NOMO-1 treated with dmso at 0.1 percent for 144 hours (cell line): ENCODE results near the gene DIP2C.
"Not testable (repeated sequence)": the region's sequence is repeated elsewhere in the genome, so short reads cannot be mapped to it uniquely, and the experiment has no call there.

Source experiments
- DNase-seq: peaks from one replicate; lab custom pipeline; 2025; ENCODE audit not compliant: unreplicated experiment; lab: John Stamatoyannopoulos, UW

DIP2C gene

GRCh38 chr10:398954-399353 lies 290.5 kb downstream of the DIP2C start:
- DNase-seq: no peak

GRCh38 chr10:397321-398068 lies 292.0 kb downstream of the DIP2C start:
- DNase-seq: no peak

GRCh38 chr10:396535-397220 lies 292.8 kb downstream of the DIP2C start:
- no peak for DNase-seq

DNA sequence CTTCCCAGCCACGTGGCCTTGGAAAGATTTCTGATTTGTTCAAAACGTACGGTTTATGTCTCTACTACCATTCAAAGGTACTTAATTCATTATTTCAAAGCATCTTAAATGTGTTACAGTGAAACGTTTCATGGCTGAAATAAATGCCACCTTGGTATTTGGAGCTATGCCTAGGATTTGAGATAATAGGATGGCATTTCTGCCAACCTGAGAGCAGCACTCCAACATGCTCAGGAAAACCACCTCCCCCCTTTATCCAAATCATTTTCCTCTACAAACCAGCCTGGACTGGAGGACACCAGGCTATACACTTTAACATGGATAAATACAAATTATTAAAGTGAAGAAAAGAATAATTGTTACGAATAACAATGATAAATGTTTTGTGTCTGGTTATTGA lies 293.4 kb downstream of the DIP2C start:
- DNase-seq: no peak

DNA sequence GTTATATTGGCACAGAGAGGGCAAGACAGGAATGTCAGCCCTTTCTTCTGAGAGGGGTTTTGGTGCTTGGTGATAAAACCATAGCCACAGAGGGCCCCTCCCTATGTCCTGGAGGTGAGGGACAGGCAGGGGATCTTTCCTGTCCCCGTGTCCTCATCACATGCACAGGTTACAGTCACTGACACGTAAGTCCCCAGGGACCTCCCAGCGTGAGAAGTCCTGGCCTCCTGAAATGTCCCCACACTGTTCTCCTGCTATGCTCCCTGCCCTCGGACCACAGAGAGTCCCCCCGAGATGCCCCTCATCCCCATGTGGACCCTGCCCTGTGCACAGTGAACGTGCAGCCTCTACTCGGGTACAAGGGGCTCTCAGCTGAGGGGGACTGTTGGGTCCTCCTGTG lies 293.8 kb downstream of the DIP2C start:
- no peak for DNase-seq

DNA sequence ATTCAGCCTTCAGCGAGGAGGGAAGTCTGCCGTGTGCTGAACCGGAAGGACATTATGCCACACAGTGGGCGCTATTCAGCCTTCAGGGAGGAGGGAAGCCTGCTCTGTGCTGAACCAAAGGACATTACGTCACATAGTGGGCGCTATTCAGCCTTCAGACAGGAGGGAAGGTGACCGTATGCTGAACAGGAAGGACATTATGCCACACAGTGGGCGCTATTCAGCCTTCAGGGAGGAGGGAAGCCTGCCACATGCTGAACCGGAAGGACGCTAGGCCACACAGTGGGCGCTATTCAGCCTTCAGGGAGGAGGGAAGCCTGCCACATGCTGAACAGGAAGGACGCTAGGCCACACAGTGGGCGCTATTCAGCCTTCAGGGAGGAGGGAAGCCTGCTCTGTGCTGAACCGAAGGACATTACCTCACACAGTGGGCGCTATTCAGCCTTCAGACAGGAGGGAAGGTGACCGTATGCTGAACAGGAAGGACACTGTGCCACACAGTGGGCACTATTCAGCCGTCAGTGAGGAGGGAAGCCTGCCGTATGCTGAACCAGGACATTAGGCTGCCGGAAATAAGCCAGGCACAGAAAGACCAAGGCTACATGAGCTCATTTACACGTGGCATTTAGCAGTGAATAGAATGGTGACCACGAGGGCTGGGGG lies 294.9 kb downstream of the DIP2C start:
- DNase-seq: not testable (repeated sequence)

- DNase-seq: no peak
These were observed 295.6 kb downstream of the DIP2C start for GRCh38 chr10:393787-394438.

DNA sequence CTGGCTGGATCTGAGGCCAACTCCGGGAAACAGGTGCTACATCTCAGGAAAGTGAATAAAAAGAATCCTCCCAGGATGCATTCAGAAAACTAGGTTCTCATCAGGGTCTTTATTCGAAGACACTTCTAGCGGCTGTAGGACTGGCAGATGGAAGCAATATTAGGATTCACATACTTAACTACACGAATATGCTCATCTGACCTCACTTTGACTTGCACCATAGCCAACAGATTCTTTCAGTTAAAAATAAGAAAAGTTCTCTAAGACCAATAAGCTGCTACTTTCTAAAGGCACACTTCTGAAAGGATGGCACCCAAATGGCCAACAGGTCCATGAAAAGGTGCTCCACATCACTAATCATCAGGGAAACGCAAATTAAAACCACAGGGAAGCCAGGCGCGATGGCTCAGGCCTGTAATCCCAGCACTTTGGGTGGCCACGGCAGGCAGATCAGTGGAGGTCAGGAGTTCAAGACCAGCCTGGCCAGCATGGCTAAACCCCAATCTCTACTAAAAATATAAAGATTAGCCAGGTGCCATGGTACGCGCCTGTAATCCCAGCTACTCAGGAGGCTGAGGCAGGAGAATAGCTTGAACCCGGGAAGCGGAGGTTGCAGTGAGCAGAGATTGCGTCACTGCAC lies 296.2 kb downstream of the DIP2C start:
- no peak for DNase-seq

- no peak for DNase-seq
These were observed 296.8 kb downstream of the DIP2C start for GRCh38 chr10:392705-393037.

DNA sequence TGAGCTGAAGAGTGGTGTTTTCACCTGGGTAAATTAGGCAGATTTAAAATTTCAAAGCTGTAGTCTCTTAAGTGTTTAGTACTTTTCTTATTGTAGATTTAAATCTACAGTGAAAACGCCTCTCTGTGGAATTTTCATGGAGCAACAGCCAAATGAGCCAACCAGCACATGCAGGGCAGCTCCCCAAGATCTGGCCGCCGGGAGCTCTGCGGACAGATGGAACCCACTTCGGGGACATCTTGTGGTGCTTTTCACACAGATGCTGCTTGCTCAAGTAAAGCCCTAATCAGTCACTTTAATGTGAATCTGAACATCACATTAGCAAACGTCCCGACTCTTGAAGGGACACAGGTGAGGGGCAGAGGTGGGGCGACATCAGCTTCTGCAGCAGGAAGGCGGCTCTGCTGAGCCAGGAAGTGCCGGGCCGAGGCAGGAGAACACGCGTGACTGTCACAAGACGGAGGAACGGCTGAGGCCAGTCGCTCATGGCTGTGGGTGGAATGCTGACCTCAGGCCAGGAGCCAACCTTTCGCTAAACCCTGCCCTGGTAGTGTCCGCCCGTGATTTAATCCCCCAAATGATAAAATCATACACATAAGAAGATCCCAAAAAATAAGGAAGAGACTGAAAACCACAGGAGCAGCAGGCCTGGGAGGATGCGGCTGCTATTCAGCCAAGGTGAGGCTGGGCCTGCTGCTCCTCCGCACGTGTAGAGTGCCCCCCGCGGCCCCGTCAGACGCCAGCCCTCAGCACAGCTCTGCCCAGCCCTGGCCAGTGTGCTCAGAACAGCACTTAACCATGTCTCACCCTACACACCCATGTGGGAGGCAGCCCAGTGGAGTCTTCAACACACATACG lies 297.4 kb downstream of the DIP2C start:
- no peak for DNase-seq

- no peak for DNase-seq
These were observed 298.2 kb downstream of the DIP2C start for GRCh38 chr10:391305-391704.

GRCh38 chr10:390449-391100 lies 298.9 kb downstream of the DIP2C start:
- no peak for DNase-seq

DNA sequence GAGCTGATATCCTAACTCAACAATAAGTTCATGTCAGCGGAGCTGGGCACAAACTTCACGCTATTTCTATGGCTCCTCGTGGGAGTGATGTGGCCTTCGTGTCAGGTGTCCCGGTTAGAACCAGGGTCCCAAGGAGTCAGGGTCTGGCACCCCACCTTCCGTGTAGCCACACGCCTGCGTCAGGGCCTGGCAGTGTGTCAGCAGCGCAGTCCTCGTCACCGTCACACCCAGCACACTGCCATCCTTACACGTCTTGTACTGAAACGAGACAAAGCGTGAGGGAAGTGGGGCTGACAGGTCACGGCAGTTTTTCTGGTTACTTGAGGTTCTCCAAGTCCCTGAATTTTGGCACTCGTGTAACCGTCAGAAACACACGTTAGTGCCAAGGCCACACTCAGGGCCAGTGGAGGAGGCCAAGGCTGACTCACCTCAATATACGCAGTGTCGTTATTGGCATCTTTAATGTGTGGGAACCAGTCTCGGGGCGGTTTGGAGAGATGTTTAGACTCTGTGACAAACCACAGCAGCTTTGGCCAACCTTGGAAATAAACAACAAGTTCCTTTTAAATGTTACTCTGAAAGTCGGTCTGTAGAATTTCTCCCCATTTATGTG lies 299.5 kb downstream of the DIP2C start:
- DNase-seq: no peak

- DNase-seq: no peak
These were observed 300.1 kb downstream of the DIP2C start for GRCh38 chr10:389261-389790.

- no peak for DNase-seq
These were observed 300.8 kb downstream of the DIP2C start for GRCh38 chr10:388661-389045.

GRCh38 chr10:387909-388660 lies 301.4 kb downstream of the DIP2C start:
- peak; percentile 15 for DNase-seq

DNA sequence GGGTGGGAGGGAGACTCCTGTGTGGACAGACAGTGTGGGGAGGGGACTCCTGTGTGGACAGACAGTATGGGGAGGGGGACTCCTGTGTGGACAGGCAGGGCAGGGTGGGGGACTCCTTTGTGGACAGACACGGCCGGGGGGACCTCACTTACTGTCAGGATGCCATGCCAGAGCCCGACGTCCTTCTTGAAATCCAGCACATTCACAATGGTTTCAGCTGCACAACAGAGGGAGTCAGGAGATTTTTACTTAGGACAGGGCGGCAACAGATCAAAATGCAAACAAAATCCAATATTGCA lies 301.9 kb downstream of the DIP2C start:
- DNase-seq: no peak

- no peak for DNase-seq
These were observed 302.5 kb downstream of the DIP2C start for GRCh38 chr10:386771-387592.
